Left ventricle myocardium inferior (tissue), 1 donor: ENCODE results near the gene MUC12. TPM values are rescaled to one million over a fixed set of nuclear protein-coding genes. Genes with fewer than 3 reads are reported as not detected.

Experiments used
- DNase-seq: peaks from one replicate; pipeline ENCODE4 v3.0.0-alpha.2; 2020
- H3K27ac ChIP-seq: fragments of 200-600 bp; replicated peaks from 2 replicates; pipeline ENCODE4 v1.8.0; 2021
- H3K27me3 ChIP-seq: fragments of 200-600 bp; 2 replicates; pipeline ENCODE4 v1.8.0; 2021; ENCODE audit warnings: low read depth
- H3K36me3 ChIP-seq: fragments of 200-600 bp; 2 replicates; pipeline ENCODE4 v1.8.0; 2021
- H3K4me1 ChIP-seq: fragments of 200-600 bp; 2 replicates; pipeline ENCODE4 v1.8.0; 2021
- H3K4me3 ChIP-seq: fragments of 200-600 bp; 2 replicates; pipeline ENCODE4 v1.8.0; 2021; ENCODE audit warnings: mild to moderate bottlenecking, moderate library complexity
- H3K9me3 ChIP-seq: fragments of 200-600 bp; replicated peaks from 2 replicates; pipeline ENCODE4 v1.8.0; 2021
- CTCF ChIP-seq: fragments of 200-600 bp; IDR thresholded peaks from 2 replicates; pipeline ENCODE4 v1.8.0; 2021; ENCODE audit warnings: antibody characterized with exemption, mild to moderate bottlenecking, borderline replicate concordance
- intact Hi-C: fragments of 100-400 bp; cut with micrococcal nuclease; formaldehyde crosslinking; loops from one replicate; pipeline ENCODE4 v1.11.0; 2022
- total RNA-seq: library from RNA; stranded (reverse); fragmentation: NEBNext Ultra II Directional; extraction: Animal tissue kit (Norgen Biotek cat#: 25700); gene quantifications from one replicate; pipeline ENCODE4 v1.2.1, GENCODE V29; 2021
- donor health status: DM: no; HTN: yes; CAD: no; lungs with severe emphysema.

Gene MUC12
- total RNA-seq, 1 donor from 2014 or later, result 0.30 TPM

- TF ChIP-seq CTCF, result no peak
- Histone ChIP-seq H3K4me3 (no peak overlapping the region), H3K4me1 (peaks cover 15% of the 10 kb centered on the region), H3K27me3 (peaks cover 86% of the 10 kb centered on the region), H3K36me3 (no peaks in the 10 kb centered on the region), H3K9me3 (no peaks in the 10 kb centered on the region), H3K27ac (no peak overlapping the region)
- intact Hi-C loops, result loop anchor here (10.0 kb wide), 1 partner anchor 92 kb away; no protein-coding TSS in a partner anchor
- DNase-seq, result no peak
These were observed 6.8 kb upstream of the MUC12 start for GRCh38 chr7:100962537-100962936.

GRCh38 chr7:100963386-100963785 is 6.0 kb upstream of the MUC12 start:
- peaks cover 15% of the 10 kb centered on the region for H3K4me1 ChIP-seq
- H3K27ac ChIP-seq, result no peak overlapping the region
- peaks cover 95% of the 10 kb centered on the region for H3K27me3 ChIP-seq
- H3K4me3 ChIP-seq, result no peak overlapping the region
- H3K9me3 ChIP-seq, result no peaks in the 10 kb centered on the region
- intact Hi-C loops, result loop anchor here (10.0 kb wide), 1 partner anchor 91 kb away; no protein-coding TSS in a partner anchor
- DNase-seq, result no peak
- no peak for TF ChIP-seq CTCF
- H3K36me3 ChIP-seq, result no peaks in the 10 kb centered on the region

- no peak for DNase-seq
- H3K27me3 ChIP-seq, result peaks cover 97% of the 10 kb centered on the region
- H3K4me3 ChIP-seq, result no peak overlapping the region
- H3K36me3 ChIP-seq, result no peaks in the 10 kb centered on the region
- intact Hi-C loops, result loop anchor here (10.0 kb wide), 1 partner anchor 91 kb away; no protein-coding TSS in a partner anchor
- H3K9me3 ChIP-seq, result no peaks in the 10 kb centered on the region
- TF ChIP-seq CTCF, result no peak
- peaks cover 15% of the 10 kb centered on the region for H3K4me1 ChIP-seq
- no peak overlapping the region for H3K27ac ChIP-seq
These were observed 5.5 kb upstream of the MUC12 start for GRCh38 chr7:100963874-100964273.

- Histone ChIP-seq H3K36me3 (no peaks in the 10 kb centered on the region), H3K27me3 (peaks cover 97% of the 10 kb centered on the region), H3K4me1 (peaks cover 15% of the 10 kb centered on the region), H3K4me3 (no peak overlapping the region), H3K9me3 (no peaks in the 10 kb centered on the region), H3K27ac (no peak overlapping the region)
- no peak for TF ChIP-seq CTCF
- intact Hi-C loops, result loop anchor here (10.0 kb wide), 1 partner anchor 90 kb away; no protein-coding TSS in a partner anchor
- no peak for DNase-seq
These were observed 4.7 kb upstream of the MUC12 start for GRCh38 chr7:100964630-100965029.

GRCh38 chr7:100965045-100965722 is 4.2 kb upstream of the MUC12 start:
- peak overlapping the region; percentile 50 for H3K4me3 ChIP-seq
- H3K27ac ChIP-seq, result no peak overlapping the region
- no peaks in the 10 kb centered on the region for H3K36me3 ChIP-seq
- no peaks in the 10 kb centered on the region for H3K9me3 ChIP-seq
- intact Hi-C loops, result loop anchor here (10.0 kb wide), 1 partner anchor 90 kb away; no protein-coding TSS in a partner anchor
- no peak for DNase-seq
- peaks cover 97% of the 10 kb centered on the region for H3K27me3 ChIP-seq
- TF ChIP-seq CTCF, result no peak
- H3K4me1 ChIP-seq, result peaks cover 15% of the 10 kb centered on the region
